Stimulated activated CD8-positive, alpha-beta memory T cell treated with anti-CD3 and anti-CD28 coated beads, Interleukin-12 subunit alpha, Interleukin-12 subunit beta, amount 100 ng/mL, for 4 hours (primary cell): Measurements from ENCODE around the gene SETX.
"Not testable (repeated sequence)": the region's sequence is repeated elsewhere in the genome, so short reads cannot be mapped to it uniquely, and the experiment has no call there.

Experiments used
- DNase-seq: peaks from one replicate; pipeline ENCODE4 v3.0.0-alpha.2; 2020; ENCODE audit warnings: low read depth

SETX gene, protein sequence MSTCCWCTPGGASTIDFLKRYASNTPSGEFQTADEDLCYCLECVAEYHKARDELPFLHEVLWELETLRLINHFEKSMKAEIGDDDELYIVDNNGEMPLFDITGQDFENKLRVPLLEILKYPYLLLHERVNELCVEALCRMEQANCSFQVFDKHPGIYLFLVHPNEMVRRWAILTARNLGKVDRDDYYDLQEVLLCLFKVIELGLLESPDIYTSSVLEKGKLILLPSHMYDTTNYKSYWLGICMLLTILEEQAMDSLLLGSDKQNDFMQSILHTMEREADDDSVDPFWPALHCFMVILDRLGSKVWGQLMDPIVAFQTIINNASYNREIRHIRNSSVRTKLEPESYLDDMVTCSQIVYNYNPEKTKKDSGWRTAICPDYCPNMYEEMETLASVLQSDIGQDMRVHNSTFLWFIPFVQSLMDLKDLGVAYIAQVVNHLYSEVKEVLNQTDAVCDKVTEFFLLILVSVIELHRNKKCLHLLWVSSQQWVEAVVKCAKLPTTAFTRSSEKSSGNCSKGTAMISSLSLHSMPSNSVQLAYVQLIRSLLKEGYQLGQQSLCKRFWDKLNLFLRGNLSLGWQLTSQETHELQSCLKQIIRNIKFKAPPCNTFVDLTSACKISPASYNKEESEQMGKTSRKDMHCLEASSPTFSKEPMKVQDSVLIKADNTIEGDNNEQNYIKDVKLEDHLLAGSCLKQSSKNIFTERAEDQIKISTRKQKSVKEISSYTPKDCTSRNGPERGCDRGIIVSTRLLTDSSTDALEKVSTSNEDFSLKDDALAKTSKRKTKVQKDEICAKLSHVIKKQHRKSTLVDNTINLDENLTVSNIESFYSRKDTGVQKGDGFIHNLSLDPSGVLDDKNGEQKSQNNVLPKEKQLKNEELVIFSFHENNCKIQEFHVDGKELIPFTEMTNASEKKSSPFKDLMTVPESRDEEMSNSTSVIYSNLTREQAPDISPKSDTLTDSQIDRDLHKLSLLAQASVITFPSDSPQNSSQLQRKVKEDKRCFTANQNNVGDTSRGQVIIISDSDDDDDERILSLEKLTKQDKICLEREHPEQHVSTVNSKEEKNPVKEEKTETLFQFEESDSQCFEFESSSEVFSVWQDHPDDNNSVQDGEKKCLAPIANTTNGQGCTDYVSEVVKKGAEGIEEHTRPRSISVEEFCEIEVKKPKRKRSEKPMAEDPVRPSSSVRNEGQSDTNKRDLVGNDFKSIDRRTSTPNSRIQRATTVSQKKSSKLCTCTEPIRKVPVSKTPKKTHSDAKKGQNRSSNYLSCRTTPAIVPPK (N-terminal part only)

GRCh38 chr9:132354637-132355355, at the start of gene SETX:
Gene SETX (minus strand): TSS chr9:132354986. CDS start chr9:132349428, 5,558 bp downstream.
- peak; percentile 98 for DNase-seq

DNA sequence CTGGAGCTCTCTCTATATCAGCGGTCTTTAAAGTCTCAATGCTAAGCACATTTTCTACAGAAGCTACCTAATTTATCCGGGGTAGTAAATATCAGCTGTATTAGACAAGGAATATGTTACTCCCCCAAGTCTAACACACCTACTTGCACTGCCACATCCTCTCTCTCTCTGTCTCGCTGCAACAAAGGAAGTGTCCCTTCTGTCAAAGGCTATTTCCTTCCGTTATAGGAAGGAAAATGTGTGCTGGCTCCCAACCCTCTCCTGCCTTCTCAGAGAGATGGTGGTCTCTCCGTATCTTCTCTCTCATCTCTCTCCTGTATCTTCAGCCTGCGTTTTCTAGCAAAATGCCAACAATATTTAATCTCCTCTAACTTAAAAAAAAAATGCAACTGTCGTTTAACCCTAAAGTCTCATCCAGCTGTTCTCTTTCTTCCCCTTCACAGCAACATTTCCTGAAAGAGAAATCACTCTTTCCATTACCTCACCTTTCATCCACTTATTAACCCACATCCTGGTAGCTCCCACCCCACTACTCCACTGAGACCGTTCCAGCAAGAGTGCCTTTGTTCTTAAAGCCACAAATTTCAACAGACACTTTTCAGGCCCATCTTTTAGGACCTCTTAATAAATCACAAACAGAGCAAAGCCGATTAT, 49.6 kb upstream of the SETX start:
- DNase-seq: no peak

- no peak for DNase-seq
Measured at GRCh38 chr9:132401824-132402223, 47.0 kb upstream of the SETX start.

GRCh38 chr9:132395560-132395959, 40.8 kb upstream of the SETX start:
- DNase-seq: no peak

- DNase-seq: no peak
Measured at GRCh38 chr9:132391449-132391848, 36.7 kb upstream of the SETX start.

DNA sequence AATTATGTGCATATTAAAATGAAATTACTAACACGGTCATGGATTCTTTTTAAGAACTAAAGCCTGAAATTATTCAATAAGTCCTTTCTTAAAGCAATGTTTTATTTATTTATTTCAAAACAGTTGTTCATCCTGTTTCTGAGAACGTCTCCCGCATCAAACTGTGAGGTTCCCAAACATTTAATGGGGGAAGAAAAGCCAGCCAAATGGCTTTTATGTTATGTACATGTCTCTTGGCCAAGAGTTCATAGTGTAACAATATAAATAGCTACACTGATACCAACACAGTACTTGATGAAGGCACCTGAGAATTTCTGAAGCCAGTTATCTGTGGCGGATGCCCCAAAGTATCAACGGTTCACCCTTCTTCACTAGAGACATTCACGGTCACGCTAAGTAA, 36.2 kb upstream of the SETX start:
- no peak for DNase-seq

DNA sequence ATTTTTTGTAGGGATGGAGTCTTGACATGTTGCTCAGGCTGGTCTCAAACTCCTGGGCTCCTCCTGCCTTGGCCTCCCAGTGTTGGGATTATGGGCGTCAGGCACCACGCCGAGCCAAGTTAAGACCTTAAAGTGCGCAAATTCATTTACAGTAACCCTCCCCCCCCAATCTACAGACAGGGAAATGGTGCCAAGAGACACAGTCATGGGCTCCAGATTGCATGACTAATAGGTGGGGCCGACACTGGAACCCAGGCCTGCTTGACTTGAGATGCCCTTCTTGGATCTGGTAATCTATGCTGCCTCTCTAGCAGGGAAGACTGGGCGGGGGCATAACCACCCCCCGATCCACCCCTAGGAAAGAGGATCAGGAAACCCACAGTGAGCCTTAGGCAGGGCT, 32.3 kb upstream of the SETX start:
- no peak for DNase-seq

GRCh38 chr9:132384376-132384775, 29.6 kb upstream of the SETX start:
- no peak for DNase-seq

DNA sequence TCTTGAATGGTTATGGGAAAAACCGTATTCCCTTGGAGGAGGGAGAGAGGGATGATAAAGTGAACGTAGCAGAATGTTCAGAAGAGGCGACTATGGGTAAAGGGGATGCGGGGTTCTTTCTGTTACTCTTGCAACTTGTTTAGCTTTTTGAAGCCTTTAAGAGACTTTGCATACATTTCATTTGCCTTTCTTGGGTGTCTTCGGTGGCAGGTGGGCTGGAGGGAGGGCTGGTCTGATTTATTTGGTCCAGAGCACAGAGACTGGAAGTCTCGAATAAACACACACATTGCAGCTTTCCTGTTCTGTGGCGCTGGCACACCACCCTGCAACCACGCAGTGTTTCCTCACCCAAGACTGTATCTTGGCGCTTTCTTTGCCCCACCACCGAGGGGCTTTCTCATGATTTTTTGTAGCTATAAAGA, 28.7 kb upstream of the SETX start:
- DNase-seq: no peak

GRCh38 chr9:132381966-132382541, 27.3 kb upstream of the SETX start:
- DNase-seq: no peak

DNA sequence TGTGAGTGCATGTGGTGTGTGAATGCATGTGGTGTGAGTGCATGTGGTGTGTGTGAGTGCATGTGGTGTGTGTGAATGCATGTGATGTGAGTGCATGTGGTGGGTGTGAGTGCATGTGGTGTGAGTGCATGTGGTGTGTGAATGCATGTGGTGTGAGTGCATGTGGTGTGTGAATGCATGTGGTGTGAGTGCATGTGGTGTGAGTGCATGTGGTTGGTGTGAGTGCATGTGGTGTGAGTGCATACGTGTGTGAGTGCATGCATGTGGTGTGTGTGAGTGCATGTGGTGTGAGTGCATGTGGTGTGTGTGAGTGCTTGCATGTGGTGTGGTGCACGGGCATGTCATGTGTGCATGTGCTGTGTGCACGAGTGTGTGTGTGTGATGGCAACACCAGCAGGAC, 23.6 kb upstream of the SETX start:
- not testable (repeated sequence) for DNase-seq

- not testable (repeated sequence) for DNase-seq
Measured at GRCh38 chr9:132377769-132378168, 23.0 kb upstream of the SETX start.

DNA sequence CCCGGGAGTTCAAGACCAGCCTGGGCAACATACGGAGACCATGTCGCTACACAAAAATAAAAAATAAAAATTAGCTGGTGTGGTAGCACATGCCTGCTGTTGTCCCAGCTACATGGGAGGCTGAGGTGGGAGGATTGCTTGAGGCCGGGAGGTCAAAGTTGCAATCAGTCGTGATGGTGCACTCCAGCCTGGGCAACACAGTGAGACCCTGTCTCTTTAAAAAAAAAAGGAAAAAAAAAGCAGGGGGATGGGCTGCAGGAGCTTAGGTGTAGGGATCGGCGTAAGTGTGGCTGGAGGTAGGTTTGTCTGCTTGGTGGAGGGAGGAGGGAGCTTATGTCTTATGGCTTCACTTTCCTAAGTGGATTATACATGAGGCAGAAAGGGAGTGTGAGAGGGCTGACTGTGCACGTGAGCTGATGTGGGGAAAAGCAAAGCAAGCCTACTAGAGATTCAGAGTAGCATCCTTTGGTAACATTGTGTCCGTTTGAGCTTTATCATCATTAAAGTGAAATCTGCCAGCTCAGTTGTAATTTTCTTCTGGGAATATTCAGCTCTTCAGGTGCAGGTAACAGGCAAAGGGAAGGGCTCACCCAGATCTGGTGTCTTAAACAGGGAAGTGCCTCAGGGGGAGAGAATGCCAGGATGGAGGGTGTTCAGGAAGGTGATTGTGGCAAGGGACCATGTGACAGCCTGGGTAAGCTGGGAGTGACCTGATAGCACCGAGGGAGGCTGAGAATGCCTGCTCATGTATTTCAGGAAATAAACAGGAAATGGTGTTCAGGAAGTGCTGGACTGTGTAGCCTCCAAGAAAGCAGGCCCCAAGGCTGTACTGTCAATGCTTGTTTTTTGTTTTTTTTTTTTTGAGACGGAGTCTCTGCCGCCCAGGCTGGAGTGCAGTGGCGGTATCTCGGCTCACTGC, 17.6 kb upstream of the SETX start:
- DNase-seq: no peak

DNA sequence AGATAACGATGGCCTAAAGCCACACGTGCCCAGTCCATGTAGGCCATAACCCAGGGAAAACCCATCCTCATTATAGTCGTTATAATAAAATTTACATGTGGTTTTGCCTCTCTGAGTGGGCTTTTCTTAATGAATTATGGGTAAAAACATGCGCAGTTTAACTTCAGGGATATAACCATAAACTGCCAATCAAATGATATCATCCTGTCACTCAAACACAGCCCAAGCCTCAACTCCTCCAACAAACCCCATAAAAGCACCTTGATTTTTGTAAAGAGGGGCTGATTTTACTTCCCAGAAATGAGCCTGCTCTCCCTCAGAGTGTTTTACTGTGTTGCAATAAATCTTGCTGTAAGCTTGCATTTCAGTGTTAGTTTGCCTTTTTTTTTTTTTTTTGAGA, 15.8 kb upstream of the SETX start:
- DNase-seq: no peak

DNA sequence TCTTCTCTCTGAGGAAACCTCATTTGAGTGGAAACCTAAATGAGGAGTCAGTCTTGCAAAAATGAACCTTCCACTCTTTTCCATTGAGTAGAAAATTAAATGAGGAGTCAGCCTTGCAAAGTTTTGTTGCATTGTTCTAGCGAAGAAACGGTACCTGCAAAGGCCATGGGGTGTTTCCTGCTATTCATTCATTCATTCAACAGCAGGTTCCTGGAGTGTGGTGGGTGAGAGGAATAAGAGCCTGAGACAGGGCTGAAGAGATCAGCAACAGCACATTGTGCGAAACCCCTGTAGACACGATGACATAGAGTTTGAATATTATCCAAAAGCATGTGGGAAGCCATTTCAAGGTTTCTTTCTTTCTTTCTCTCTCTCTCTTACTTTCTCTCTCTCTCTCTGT, 14.6 kb upstream of the SETX start:
- DNase-seq: no peak

DNA sequence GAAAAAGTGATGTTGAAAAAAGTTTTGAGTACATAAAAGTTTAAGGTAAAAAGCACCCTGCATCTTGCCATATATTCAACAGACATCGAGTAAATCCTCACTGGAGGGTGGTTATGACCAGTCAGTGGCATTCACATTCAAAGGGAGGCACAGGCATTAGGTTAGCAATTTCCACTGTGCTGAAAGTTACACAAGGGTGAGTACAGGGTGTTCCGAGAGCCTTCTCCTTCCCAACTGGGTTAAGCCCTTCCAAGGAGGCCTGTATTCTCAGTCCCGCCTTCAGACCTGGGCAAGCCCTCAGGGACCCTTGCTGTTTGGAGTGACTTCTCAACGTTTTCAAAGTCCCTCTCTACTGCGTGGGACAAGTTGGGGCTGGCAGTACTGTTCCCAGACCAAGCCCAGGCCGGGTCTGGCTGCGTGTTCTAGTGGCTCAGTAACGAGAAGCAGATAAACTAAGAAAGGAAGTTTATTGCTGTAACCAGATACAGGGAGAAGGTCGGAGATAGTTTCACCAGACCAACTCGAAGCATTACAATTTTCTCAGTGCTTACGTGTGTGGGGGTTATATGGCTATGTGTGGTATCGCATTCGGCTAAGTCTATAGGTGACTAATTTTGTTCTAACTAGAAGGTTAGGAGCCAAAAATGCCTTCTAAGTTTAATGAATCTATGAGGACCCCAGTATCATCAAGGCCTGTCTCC, 13.0 kb upstream of the SETX start:
- no peak for DNase-seq

DNA sequence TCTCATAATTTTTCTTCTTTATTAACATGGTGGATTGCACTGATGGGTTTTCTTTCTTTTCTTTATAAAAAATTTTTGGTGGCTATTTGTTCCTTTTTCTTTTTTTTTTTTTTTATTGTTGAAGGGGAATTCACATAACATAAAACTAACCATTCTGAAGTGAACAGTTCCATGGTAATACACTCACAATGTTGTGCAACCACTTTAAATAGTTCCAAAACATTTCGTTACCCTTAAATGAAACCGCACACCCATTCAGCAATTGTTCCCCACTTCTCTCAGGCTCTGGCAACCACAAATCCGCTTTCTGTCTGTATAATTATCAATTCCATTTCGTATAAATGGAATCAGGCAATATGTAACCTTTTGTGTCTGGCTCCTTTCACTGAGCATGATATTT, 11.7 kb upstream of the SETX start:
- no peak for DNase-seq

GRCh38 chr9:132365986-132366385, 11.2 kb upstream of the SETX start:
- DNase-seq: no peak

GRCh38 chr9:132364068-132364467, 9.3 kb upstream of the SETX start:
- no peak for DNase-seq
